SK-N-SH (cell line): Measurements from ENCODE around the gene COL4A6. TPM values are rescaled to one million over a fixed set of nuclear protein-coding genes. Genes with fewer than 3 reads are reported as not detected.

ENCODE experiments used
- CTCF ChIA-PET: fragments of 300-600, 350-600 bp; formaldehyde crosslinking; extraction: SDS; loops from one replicate; lab custom pipeline; 2021; lab: Yijun Ruan, JAX
- POLR2A ChIA-PET: fragments of 350-600 bp; sonication (Branson Sonifier 250); formaldehyde crosslinking; extraction: SDS; loops from one replicate; lab custom pipeline; 2020; ENCODE audit warnings: antibody characterized with exemption, inconsistent platforms; lab: Yijun Ruan, JAX
- DNase-seq: peaks from one replicate; pipeline ENCODE4 v3.0.0; 2012
- H2AFZ ChIP-seq: fragments of 200-600 bp; sonication (generic); 2 replicates; pipeline ENCODE4 v1.8.1; 2016; ENCODE audit warnings: antibody characterized with exemption, mild to moderate bottlenecking, low read depth
- H3F3A ChIP-seq: fragments of 200-600 bp; sonication (generic); replicated peaks from 2 replicates; pipeline ENCODE3; 2016; ENCODE audit warnings: antibody characterized with exemption, mild to moderate bottlenecking; ENCODE audit not compliant: insufficient read depth
- H3K27ac ChIP-seq, 2 experiments: fragments of 200-500 bp in 1 of 2; fragments of 200-600 bp in 1 of 2; sonication (Bioruptor generic) in 1 of 2; sonication (generic), shearing (Covaris generic) in 1 of 2; 2 replicates each; pipeline versions ENCODE4 v1.5.1 to v1.6.1; 2014 to 2016; ENCODE audit warnings: low read depth in 2 of 2, inconsistent platforms in 1 of 2, low read length in 1 of 2, mild to moderate bottlenecking in 1 of 2, mixed read lengths in 1 of 2
- H3K27me3 ChIP-seq: fragments of 200-600 bp; sonication (generic), shearing (Covaris generic); 2 replicates; pipeline ENCODE4 v1.6.1; 2016; ENCODE audit warnings: mixed run types; ENCODE audit not compliant: insufficient read depth
- H3K36me3 ChIP-seq, 2 experiments: fragments of 200-500 bp in 1 of 2; fragments of 200-600 bp in 1 of 2; sonication (Bioruptor generic) in 1 of 2; sonication (generic) in 1 of 2; replicated peaks in 1 of 2; 2 replicates each; pipeline versions ENCODE3 to v1.5.1; 2014 to 2016; ENCODE audit warnings: low read length in 1 of 2, mild to moderate bottlenecking in 1 of 2; ENCODE audit not compliant: insufficient read depth in 2 of 2, control insufficient read depth in 1 of 2
- H3K4me1 ChIP-seq, 2 experiments: fragments of 200-500 bp in 1 of 2; fragments of 200-600 bp in 1 of 2; sonication (Bioruptor generic) in 1 of 2; sonication (generic), shearing (Covaris generic) in 1 of 2; 2 replicates each; pipeline versions ENCODE4 v1.5.1 to v1.6.1; 2014 to 2016; ENCODE audit warnings: low read depth in 1 of 2, low read length in 1 of 2, mixed run types in 1 of 2; ENCODE audit not compliant: insufficient read depth in 2 of 2, control insufficient read depth in 1 of 2
- H3K4me2 ChIP-seq: fragments of 200-600 bp; sonication (generic), shearing (Covaris generic); 2 replicates; pipeline ENCODE4 v1.6.1; 2017; ENCODE audit warnings: mixed run types
- H3K4me3 ChIP-seq, 2 experiments: fragments of 200-500 bp in 1 of 2; fragments of 200-600 bp in 1 of 2; sonication (Bioruptor generic) in 1 of 2; sonication (generic), shearing (Covaris generic) in 1 of 2; 2 replicates each; pipeline versions ENCODE4 v1.5.1 to v1.8.1; 2014 to 2016; ENCODE audit warnings: low read depth in 2 of 2, inconsistent platforms in 1 of 2, low read length in 1 of 2, mild to moderate bottlenecking in 1 of 2, mixed read lengths in 1 of 2, moderate library complexity in 1 of 2
- H3K79me2 ChIP-seq: fragments of 200-600 bp; sonication (generic); 2 replicates; pipeline ENCODE4 v1.8.1; 2017; ENCODE audit warnings: mild to moderate bottlenecking; ENCODE audit not compliant: insufficient read depth
- H3K9ac ChIP-seq: fragments of 200-600 bp; sonication (generic); 2 replicates; pipeline ENCODE4 v1.6.1; 2017; ENCODE audit warnings: mixed run types
- H3K9me2 ChIP-seq: fragments of 200-600 bp; sonication (generic); 2 replicates; pipeline ENCODE4 v1.6.1; 2017; ENCODE audit warnings: mixed run types
- H3K9me3 ChIP-seq: fragments of 200-600 bp; sonication (generic); 2 replicates; pipeline ENCODE4 v1.6.1; 2017; ENCODE audit warnings: mixed run types, mild to moderate bottlenecking, moderate library complexity
- H4K20me1 ChIP-seq: fragments of 200-600 bp; sonication (generic); 2 replicates; pipeline ENCODE4 v1.6.1; 2017; ENCODE audit warnings: mild to moderate bottlenecking, mixed run types; ENCODE audit not compliant: insufficient read depth
- ELF1 ChIP-seq: IDR thresholded peaks from 2 replicates; pipeline ENCODE4 v1.4.0; 2012
- EP300 ChIP-seq, 2 experiments: IDR thresholded peaks; 2 replicates each; pipeline versions ENCODE4 v1.4.0 to v1.6.1; 2012; ENCODE audit warnings: borderline replicate concordance in 1 of 2, low read depth in 1 of 2, low read length in 1 of 2
- EZH2phosphoT487 ChIP-seq: fragments of 200-600 bp; sonication (generic); IDR thresholded peaks from 2 replicates; pipeline ENCODE4 v1.6.1; 2017; ENCODE audit warnings: low read depth, mixed run types, mild to moderate bottlenecking, antibody characterized with exemption, moderate library complexity, borderline replicate concordance
- FOXJ3 ChIP-seq: sonication (generic); formaldehyde crosslinking; IDR thresholded peaks from 2 replicates; pipeline ENCODE4 v1.5.1; 2020; ENCODE audit warnings: mild to moderate bottlenecking, missing genetic modification reagents
- JUND ChIP-seq: IDR thresholded peaks from 2 replicates; pipeline ENCODE4 v1.4.0; 2012
- MEF2A ChIP-seq: IDR thresholded peaks from 2 replicates; pipeline ENCODE4 v1.4.0; 2012; ENCODE audit warnings: low read depth, borderline replicate concordance
- NRF1 ChIP-seq: IDR thresholded peaks from 2 replicates; pipeline ENCODE4 v1.6.1; 2012; ENCODE audit warnings: low read depth, mild to moderate bottlenecking, low read length
- POLR2AphosphoS5 ChIP-seq: IDR thresholded peaks from 2 replicates; pipeline ENCODE4 v1.6.1; 2012; ENCODE audit warnings: low read depth, low read length
- RAD21 ChIP-seq: IDR thresholded peaks from 2 replicates; pipeline ENCODE4 v1.6.1; 2012; ENCODE audit warnings: mild to moderate bottlenecking, low read length
- RCOR1 ChIP-seq: fragments of 150-350 bp; IDR thresholded peaks from 2 replicates; pipeline ENCODE4 v1.6.1; 2017; ENCODE audit warnings: antibody characterized with exemption, low read length
- RXRA ChIP-seq: IDR thresholded peaks from 2 replicates; pipeline ENCODE4 v1.4.0; 2012; ENCODE audit warnings: low read depth, mild to moderate bottlenecking, borderline replicate concordance
- SMC3 ChIP-seq: IDR thresholded peaks from 2 replicates; pipeline ENCODE4 v1.6.1; 2012; ENCODE audit warnings: low read depth, low read length, improper control_type of control experiment
- TAF1 ChIP-seq: IDR thresholded peaks from 2 replicates; pipeline ENCODE4 v1.6.1; 2012; ENCODE audit warnings: low read depth, mild to moderate bottlenecking, low read length, moderate library complexity, borderline replicate concordance
- WGBS: methylation state at CpG from one replicate; pipeline ENCODE4 v1.1.6; 2017; ENCODE audit warnings: low lambda C conversion rate; 5-methylcytosine and 5-hydroxymethylcytosine counted together
- polyA plus RNA-seq, 3 experiments: library from polyadenylated mRNA; depleted of rRNA; stranded (reverse); fragments of >200 nt; gene quantifications; 2 replicates each; pipeline ENCODE4 v1.2.3, GENCODE V29; 2012
- TF ChIP-seq, protein P1 (sequence below): fragments of 200-600 bp; sonication (generic); IDR thresholded peaks from 2 replicates; pipeline ENCODE4 v1.6.1; 2017; ENCODE audit warnings: antibody characterized with exemption, mild to moderate bottlenecking, moderate library complexity
- TF ChIP-seq, protein P2 (sequence below): IDR thresholded peaks from 2 replicates; pipeline ENCODE4 v1.4.0; 2012; ENCODE audit warnings: low read depth
- TF ChIP-seq, protein P3 (sequence below): fragments of 150-350 bp; IDR thresholded peaks from 2 replicates; pipeline ENCODE4 v1.6.1; 2016; ENCODE audit warnings: mild to moderate bottlenecking, low read depth, low read length
- TF ChIP-seq, protein P4 (sequence below): IDR thresholded peaks from 2 replicates; pipeline ENCODE4 v1.6.1; 2012; ENCODE audit warnings: mild to moderate bottlenecking, low read depth, low read length, moderate library complexity
- TF ChIP-seq, protein P5 (sequence below): IDR thresholded peaks from 2 replicates; pipeline ENCODE4 v1.4.0; 2012; ENCODE audit warnings: low read depth, borderline replicate concordance

COL4A6 gene
- polyA plus RNA-seq, 1 of the 3 experiments (the other 2 are of a cell fraction): not detected

DNA sequence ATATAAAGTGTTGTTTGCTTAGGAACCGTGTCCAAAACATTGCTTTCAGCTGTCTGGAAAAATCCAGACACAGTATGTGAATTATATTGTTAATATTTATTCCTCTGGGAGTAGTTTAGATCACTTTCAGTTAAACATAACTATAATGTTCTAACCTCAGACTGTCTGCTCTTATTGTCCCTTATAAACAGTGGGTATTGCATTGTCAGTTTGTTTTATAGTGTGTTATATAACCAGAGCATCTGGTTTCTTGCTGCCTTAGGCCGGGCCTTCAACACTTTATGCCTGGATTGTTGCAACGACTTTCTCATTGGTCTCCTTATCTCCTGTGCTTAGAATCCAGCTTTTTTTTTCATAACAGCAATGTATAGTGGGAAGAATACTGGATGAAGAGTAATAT lies 320.2 kb downstream of the COL4A6 start:
- no peaks in the 10 kb centered on the region for H3K9me3 ChIP-seq
- ChIA-PET POLR2A (no interaction called here), CTCF (no interaction called here)
- H3K9me2 ChIP-seq: no peaks in the 10 kb centered on the region
- H3K79me2 ChIP-seq: no peaks in the 10 kb centered on the region
- no peak overlapping the region for H2AFZ ChIP-seq
- no peaks in the 10 kb centered on the region for H4K20me1 ChIP-seq
- WGBS: 41% methylated on average over 3 of the region's 3 CpGs
- peaks cover 0 to 2% of the 10 kb centered on the region in 2 experiments; a peak in 1 of 4 replicates for H3K4me1 ChIP-seq
- TF ChIP-seq TAF1 (no peak), JUND (no peak), EP300 (IDR thresholded peaks at IDR 0.05; ENCODE audit: borderline replicate concordance in 1 of 2, low read depth in 1 of 2, low read length in 1 of 2) (no peak)
- TF ChIP-seq, protein P1, sequence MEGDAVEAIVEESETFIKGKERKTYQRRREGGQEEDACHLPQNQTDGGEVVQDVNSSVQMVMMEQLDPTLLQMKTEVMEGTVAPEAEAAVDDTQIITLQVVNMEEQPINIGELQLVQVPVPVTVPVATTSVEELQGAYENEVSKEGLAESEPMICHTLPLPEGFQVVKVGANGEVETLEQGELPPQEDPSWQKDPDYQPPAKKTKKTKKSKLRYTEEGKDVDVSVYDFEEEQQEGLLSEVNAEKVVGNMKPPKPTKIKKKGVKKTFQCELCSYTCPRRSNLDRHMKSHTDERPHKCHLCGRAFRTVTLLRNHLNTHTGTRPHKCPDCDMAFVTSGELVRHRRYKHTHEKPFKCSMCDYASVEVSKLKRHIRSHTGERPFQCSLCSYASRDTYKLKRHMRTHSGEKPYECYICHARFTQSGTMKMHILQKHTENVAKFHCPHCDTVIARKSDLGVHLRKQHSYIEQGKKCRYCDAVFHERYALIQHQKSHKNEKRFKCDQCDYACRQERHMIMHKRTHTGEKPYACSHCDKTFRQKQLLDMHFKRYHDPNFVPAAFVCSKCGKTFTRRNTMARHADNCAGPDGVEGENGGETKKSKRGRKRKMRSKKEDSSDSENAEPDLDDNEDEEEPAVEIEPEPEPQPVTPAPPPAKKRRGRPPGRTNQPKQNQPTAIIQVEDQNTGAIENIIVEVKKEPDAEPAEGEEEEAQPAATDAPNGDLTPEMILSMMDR: no peak
- TF ChIP-seq, protein P2, sequence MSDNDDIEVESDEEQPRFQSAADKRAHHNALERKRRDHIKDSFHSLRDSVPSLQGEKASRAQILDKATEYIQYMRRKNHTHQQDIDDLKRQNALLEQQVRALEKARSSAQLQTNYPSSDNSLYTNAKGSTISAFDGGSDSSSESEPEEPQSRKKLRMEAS: no peak
- H3K4me2 ChIP-seq: no peak overlapping the region
- no peak overlapping the region for H3K9ac ChIP-seq
- no peak for DNase-seq
- no peak overlapping the region for H3K27ac ChIP-seq
- H3F3A ChIP-seq: no peaks in the 10 kb centered on the region
- H3K36me3 ChIP-seq: no peaks in the 10 kb centered on the region
- no peaks in the 10 kb centered on the region for H3K27me3 ChIP-seq
- H3K4me3 ChIP-seq: no peak overlapping the region

DNA sequence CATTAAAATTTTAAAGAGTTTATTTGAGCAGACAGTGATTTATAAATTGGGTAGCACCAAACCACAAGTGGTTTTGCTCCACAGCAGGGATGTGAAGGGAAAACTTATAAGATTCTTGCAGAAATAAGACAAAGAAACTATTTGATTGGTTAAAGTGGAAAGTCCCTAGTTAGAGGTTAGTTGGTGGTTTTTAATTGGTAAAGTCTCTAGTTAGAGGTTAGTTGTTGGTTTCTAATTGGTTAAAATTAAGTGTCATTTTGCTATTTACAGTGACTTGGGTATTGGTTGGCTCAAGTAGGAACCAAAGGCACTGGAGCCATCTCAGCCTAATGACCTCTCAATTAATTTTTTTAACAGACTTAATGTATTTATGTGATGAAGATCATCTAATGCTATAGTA lies 323.7 kb downstream of the COL4A6 start:
- no peak overlapping the region for H3K27ac ChIP-seq
- CTCF ChIA-PET: interaction anchor here (0.9 kb wide), 1 partner anchor 110 kb away, joined by 3 read pairs; no protein-coding TSS in a partner anchor

More for the DNA sequence above, 323.7 kb downstream of the COL4A6 start:
- Histone ChIP-seq H3K79me2 (no peaks in the 10 kb centered on the region), H2AFZ (no peak overlapping the region), H3K9me3 (no peaks in the 10 kb centered on the region), H3F3A (no peaks in the 10 kb centered on the region), H3K4me2 (no peak overlapping the region), H3K4me3 (no peak overlapping the region), H3K4me1 (no peaks in the 10 kb centered on the region), H4K20me1 (no peaks in the 10 kb centered on the region), H3K9me2 (no peaks in the 10 kb centered on the region), H3K36me3 (no peaks in the 10 kb centered on the region), H3K27me3 (no peaks in the 10 kb centered on the region), H3K9ac (no peak overlapping the region)
- no peak for DNase-seq
- TF ChIP-seq RXRA: no peak
- no peak for TF ChIP-seq NRF1
- TF ChIP-seq EZH2phosphoT487: no peak
- TF ChIP-seq, protein P3, sequence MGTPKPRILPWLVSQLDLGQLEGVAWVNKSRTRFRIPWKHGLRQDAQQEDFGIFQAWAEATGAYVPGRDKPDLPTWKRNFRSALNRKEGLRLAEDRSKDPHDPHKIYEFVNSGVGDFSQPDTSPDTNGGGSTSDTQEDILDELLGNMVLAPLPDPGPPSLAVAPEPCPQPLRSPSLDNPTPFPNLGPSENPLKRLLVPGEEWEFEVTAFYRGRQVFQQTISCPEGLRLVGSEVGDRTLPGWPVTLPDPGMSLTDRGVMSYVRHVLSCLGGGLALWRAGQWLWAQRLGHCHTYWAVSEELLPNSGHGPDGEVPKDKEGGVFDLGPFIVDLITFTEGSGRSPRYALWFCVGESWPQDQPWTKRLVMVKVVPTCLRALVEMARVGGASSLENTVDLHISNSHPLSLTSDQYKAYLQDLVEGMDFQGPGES: no peak
- TF ChIP-seq, protein P1: no peak
- TF ChIP-seq JUND: no peak
- TF ChIP-seq SMC3: no peak
- no peak for TF ChIP-seq ELF1
- TF ChIP-seq, protein P4, sequence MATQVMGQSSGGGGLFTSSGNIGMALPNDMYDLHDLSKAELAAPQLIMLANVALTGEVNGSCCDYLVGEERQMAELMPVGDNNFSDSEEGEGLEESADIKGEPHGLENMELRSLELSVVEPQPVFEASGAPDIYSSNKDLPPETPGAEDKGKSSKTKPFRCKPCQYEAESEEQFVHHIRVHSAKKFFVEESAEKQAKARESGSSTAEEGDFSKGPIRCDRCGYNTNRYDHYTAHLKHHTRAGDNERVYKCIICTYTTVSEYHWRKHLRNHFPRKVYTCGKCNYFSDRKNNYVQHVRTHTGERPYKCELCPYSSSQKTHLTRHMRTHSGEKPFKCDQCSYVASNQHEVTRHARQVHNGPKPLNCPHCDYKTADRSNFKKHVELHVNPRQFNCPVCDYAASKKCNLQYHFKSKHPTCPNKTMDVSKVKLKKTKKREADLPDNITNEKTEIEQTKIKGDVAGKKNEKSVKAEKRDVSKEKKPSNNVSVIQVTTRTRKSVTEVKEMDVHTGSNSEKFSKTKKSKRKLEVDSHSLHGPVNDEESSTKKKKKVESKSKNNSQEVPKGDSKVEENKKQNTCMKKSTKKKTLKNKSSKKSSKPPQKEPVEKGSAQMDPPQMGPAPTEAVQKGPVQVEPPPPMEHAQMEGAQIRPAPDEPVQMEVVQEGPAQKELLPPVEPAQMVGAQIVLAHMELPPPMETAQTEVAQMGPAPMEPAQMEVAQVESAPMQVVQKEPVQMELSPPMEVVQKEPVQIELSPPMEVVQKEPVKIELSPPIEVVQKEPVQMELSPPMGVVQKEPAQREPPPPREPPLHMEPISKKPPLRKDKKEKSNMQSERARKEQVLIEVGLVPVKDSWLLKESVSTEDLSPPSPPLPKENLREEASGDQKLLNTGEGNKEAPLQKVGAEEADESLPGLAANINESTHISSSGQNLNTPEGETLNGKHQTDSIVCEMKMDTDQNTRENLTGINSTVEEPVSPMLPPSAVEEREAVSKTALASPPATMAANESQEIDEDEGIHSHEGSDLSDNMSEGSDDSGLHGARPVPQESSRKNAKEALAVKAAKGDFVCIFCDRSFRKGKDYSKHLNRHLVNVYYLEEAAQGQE: no peak
- no peak for TF ChIP-seq RCOR1
- TF ChIP-seq RAD21: no peak
- TF ChIP-seq, protein P5, sequence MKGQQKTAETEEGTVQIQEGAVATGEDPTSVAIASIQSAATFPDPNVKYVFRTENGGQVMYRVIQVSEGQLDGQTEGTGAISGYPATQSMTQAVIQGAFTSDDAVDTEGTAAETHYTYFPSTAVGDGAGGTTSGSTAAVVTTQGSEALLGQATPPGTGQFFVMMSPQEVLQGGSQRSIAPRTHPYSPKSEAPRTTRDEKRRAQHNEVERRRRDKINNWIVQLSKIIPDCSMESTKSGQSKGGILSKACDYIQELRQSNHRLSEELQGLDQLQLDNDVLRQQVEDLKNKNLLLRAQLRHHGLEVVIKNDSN: no peak
- TF ChIP-seq POLR2AphosphoS5: no peak
- no peak for TF ChIP-seq TAF1
- no peak for TF ChIP-seq MEF2A
- TF ChIP-seq FOXJ3 (CRISPR knock-in tag): no peak
- TF ChIP-seq, all 33 proteins: peak for 0
- POLR2A ChIA-PET: no interaction called here
